Choroid plexus epithelial cell (primary cell): ENCODE data around the gene EGFR.

Experiments
- DNase-seq: peaks from one replicate; pipeline ENCODE4 v3.0.0-alpha.2; 2010; ENCODE audit warnings: low read depth
- H3K4me3 ChIP-seq: 2 replicates; pipeline ENCODE4 v1.5.1; 2011; ENCODE audit warnings: low read depth, mild to moderate bottlenecking, control low read depth, low read length, moderate library complexity
- TF ChIP-seq, protein P1 (sequence below): conservative IDR thresholded peaks from 2 replicates; pipeline ENCODE4 v1.5.1; 2011; ENCODE audit warnings: low read depth, mild to moderate bottlenecking, control low read depth, inconsistent platforms, low read length, moderate library complexity

The EGFR gene

DNA sequence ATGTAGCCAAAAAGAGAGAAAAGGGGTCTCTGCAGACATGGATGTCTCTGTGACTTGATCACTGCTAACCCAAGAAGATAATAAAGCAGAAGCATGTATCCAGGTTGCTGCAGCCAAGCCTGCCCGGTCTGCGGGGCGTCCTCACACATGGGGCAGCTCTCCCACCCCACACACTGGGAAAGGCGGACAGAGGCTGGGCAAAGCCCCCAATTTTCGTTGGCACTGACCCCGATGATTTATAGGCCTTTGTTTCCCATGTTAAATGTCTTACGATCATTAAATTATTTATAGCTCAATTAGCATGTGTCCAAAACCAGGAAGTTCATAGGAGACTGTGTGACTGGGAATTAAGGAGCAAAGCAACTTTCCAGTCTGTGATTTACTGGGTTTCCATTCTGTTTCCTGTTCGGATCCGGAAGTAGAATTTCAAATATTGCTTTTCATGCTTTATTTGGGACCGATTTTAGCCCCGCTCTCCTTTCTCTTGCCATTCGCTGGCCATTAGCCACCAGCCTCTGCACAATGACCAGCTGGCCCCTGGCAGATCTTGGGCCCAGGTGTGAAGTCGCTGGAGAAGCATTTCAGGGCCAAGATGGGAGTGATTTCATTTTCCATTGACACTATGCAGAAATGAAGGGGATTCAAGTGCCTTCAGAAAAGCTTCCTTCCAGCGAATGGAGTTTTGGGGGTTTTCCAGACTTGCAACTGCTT lies 91.6 kb downstream of the EGFR start:
- TF ChIP-seq, protein P1, sequence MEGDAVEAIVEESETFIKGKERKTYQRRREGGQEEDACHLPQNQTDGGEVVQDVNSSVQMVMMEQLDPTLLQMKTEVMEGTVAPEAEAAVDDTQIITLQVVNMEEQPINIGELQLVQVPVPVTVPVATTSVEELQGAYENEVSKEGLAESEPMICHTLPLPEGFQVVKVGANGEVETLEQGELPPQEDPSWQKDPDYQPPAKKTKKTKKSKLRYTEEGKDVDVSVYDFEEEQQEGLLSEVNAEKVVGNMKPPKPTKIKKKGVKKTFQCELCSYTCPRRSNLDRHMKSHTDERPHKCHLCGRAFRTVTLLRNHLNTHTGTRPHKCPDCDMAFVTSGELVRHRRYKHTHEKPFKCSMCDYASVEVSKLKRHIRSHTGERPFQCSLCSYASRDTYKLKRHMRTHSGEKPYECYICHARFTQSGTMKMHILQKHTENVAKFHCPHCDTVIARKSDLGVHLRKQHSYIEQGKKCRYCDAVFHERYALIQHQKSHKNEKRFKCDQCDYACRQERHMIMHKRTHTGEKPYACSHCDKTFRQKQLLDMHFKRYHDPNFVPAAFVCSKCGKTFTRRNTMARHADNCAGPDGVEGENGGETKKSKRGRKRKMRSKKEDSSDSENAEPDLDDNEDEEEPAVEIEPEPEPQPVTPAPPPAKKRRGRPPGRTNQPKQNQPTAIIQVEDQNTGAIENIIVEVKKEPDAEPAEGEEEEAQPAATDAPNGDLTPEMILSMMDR, result no peak
- DNase-seq, result no peak
- H3K4me3 ChIP-seq, result no peak overlapping the region

DNA sequence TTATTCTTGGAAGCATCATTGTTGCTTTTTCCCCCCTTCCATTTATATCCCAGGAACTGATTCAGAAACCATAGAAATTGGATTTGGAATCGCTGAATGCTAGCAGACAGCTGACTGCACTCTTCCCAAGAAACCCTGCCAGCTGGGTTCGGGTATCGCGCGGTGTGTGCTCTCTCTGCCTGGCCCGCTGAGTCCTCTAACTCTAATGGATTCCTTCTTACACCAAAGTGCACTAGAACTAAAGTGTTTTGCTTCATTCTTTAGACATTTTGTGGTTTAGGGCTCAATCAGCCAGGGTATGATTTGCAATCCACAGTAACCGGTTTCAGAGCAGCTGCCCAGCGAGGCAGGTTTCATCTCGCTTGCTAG lies 92.2 kb downstream of the EGFR start:
- H3K4me3 ChIP-seq, result no peak overlapping the region
- peak; percentile 87 for DNase-seq
- TF ChIP-seq, protein P1, result no peak

DNA sequence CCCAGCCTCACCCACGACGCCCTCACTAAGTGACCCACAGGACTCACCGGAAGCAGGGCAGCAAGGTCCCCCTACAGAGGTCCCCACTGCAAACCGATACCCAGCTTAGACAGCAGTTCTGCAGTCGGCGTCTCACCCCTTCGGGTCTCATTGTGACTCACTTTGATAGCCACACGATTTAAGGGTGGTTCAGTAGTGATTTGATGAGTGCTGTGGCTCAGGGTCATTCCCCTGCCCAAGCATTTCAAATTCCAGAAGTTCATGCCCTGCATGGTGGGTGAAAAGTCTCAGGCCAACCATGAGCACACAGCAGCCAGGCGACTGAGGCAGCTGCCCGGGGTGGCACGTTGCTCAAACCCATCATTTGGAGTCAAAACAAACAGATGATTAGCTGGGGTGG lies 93.2 kb downstream of the EGFR start:
- no peak overlapping the region for H3K4me3 ChIP-seq
- TF ChIP-seq, protein P1, result no peak
- no peak for DNase-seq

DNA sequence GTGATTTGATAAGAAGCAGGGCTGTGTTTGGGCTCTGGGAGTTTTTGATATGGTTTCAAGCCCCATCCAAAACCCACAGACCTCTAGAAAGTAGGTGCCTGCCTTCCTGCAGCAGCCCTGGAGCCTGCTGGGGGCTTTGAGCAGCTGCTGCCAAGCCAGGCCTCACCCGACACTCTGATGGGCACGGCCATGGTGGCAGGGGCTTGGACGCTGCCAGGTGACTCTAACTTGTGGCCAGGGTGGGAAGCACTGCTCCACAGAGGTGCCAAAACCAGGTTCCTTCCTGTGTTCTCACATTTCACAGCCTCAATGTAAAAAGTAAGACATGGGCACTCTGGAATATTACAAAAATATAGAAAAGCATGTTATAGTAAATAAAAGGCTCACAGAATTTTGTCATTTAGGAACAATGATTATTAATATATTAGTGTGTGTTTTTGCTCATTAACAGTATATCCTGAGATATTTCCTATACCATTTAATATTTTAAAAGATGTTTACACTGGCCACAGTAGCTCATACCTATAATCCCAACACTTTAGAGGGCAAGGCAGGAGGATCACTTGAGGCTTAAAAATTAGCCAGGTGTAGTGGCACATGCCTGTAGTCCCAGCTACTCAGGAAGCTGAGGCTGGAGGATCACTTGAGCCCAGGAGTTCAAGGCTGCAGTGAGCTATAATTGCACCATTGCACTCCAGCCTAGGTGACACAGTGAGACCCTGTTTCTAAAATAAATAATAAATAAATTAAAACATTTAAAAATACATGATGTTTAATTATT lies 95.1 kb downstream of the EGFR start:
- no peak overlapping the region for H3K4me3 ChIP-seq
- DNase-seq, result no peak
- TF ChIP-seq, protein P1, result no peak

DNA sequence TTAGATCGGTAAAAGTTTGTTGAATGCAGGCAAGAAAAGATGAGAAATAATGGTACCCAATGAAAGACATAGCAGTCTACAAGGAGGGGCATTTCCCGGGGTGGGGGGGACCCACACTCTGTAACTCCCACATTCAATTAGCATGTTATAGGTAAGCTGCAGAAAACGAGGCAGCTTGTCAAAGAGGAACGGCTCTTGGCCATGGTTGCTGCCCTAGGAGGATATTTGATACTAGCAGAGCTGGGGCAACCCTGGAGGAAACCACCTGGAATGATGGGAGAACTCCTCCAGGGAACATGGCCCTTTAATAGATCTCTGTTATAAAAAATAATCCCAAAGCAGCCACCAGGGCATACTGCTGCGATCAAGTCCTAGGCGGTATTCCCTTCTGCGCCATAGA lies 98.5 kb downstream of the EGFR start:
- H3K4me3 ChIP-seq, result no peak overlapping the region
- TF ChIP-seq, protein P1, result no peak
- no peak for DNase-seq

DNA sequence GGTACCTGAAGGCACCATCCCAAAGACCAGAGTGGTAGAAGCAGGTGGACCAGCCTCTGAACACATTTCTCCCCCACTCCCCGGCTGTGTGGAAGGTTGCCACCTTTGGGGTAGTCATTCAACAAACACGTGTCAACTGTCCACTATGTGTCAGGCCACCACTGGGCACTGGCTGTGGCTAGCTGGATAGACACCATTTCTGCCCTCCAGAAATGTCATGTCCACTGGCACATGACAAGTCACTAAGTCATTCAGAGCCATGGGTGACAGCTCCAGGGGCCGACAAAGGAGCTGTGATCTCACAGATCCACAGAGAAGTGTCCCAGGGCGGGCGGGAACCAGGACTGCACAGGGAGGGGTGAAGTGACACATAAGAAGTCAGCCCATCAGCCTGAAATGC lies 99.6 kb downstream of the EGFR start:
- no peak for DNase-seq
- H3K4me3 ChIP-seq, result no peak overlapping the region
- TF ChIP-seq, protein P1, result no peak
